ENCODE data around the gene ATL1. TPM values are rescaled to one million over a fixed set of nuclear protein-coding genes. Genes with fewer than 3 reads are reported as not detected.
A peak's percentile ranks its signal among the peaks of the same experiment; 100 is the strongest.

The ATL1 gene
- total RNA-seq, 1 donor = 6.9 TPM

DNA sequence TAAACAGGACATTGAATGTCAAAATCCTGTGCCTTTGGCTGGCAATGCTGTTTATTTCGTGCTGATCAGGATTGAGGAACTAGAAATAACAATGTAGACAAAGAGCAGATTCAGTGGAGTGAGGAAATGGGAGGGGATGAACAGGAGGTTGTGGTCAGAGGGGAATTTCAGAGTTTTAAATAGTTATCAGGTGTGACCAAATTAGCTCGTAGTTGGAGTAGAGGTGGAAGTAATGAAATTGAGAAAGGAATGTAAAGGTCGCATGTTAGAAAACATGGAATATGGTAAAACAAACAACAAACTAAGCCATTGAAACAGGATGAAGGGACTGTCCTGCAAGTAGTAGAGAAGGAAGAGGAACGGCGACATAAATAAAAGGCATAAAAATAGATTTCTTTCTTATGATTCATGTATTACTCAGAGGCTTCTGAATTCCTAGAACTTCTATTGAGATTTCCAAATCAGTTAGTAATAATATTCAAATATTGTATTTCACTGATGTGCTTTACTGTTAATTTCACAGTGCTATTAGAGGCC is 117.7 kb downstream of the ATL1 start:
- no peak overlapping the region for H3K4me3 ChIP-seq (ENCODE audit: low read depth, low read length)
- DNase-seq (ENCODE audit: low read depth) = peak; percentile 37
- TF ChIP-seq, protein P1, sequence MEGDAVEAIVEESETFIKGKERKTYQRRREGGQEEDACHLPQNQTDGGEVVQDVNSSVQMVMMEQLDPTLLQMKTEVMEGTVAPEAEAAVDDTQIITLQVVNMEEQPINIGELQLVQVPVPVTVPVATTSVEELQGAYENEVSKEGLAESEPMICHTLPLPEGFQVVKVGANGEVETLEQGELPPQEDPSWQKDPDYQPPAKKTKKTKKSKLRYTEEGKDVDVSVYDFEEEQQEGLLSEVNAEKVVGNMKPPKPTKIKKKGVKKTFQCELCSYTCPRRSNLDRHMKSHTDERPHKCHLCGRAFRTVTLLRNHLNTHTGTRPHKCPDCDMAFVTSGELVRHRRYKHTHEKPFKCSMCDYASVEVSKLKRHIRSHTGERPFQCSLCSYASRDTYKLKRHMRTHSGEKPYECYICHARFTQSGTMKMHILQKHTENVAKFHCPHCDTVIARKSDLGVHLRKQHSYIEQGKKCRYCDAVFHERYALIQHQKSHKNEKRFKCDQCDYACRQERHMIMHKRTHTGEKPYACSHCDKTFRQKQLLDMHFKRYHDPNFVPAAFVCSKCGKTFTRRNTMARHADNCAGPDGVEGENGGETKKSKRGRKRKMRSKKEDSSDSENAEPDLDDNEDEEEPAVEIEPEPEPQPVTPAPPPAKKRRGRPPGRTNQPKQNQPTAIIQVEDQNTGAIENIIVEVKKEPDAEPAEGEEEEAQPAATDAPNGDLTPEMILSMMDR (IDR thresholded peaks at IDR 0.05; ENCODE audit: insufficient read depth, low read depth, low read length) = no peak

DNA sequence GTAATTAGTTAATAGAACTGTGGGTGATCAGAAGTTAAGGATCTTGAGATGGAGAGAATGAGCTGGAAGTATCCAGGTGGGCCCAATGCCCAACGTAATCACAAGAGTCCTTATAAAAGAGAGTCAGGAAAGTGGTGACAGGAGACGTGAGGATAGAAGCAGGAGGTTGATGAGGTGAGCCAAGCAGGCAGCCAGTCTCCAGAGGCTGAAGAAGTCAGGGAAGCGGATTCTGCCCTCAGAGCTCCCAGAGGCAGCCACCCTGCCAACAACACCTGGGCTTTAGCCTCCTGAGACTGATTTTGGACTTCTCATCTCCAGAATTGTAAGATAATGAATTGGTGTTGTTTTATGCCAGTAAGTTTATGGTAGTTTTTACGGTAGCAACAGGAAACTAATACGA is 118.2 kb downstream of the ATL1 start:
- no peak for DNase-seq (ENCODE audit: low read depth)
- TF ChIP-seq, protein P1 (IDR thresholded peaks at IDR 0.05; ENCODE audit: insufficient read depth, low read depth, low read length) = no peak
- H3K4me3 ChIP-seq (ENCODE audit: low read depth, low read length) = no peak overlapping the region

DNA sequence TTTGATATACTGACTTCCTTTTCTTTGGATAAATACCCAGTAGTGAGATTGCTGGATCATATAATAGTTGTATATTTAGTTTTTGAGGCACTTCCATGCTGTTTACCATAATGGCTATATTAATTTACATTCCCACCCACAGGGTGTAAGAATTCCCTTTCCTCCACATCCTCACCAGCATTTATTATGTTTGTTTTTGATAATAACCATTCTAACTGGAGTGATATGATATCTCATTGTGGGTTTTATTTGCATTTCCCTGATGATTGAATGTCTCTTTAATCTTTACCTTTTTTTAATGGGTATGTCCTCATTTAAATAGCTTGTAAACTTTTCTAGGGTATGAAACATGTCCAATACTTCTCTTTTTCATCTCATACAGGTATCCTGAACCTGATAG is 119.7 kb downstream of the ATL1 start:
- no peak for DNase-seq (ENCODE audit: low read depth)
- H3K4me3 ChIP-seq (ENCODE audit: low read depth, low read length) = no peak overlapping the region
- TF ChIP-seq, protein P1 (IDR thresholded peaks at IDR 0.05; ENCODE audit: insufficient read depth, low read depth, low read length) = no peak

Small RNA genes lying within 50 kb of the gene (small RNA-seq; reads per million reads assigned to genes)
- not detected for gene RN7SL452P
- not detected for gene SNRPGP1

Other genes with a start within 250 kb of the ATL1 start
- gene L2HGDH, start 247.9 kb upstream of the ATL1 start, total RNA-seq = 3.5 and 4.3 TPM in 2 replicates
- gene DMAC2L, start 247.8 kb upstream of the ATL1 start, total RNA-seq = 3.5 and 5.2 TPM in 2 replicates
- 8.7 and 12.1 TPM in 2 replicates for gene CDKL1, start 163.3 kb upstream of the ATL1 start, total RNA-seq
- 94.4 and 109 TPM in 2 replicates for gene MAP4K5, start 27.6 kb upstream of the ATL1 start, total RNA-seq
- 33.8 and 53.5 TPM in 2 replicates for gene SAV1, start 108.2 kb downstream of the ATL1 start, total RNA-seq